ENCODE results near the gene ZDHHC16.

Gene ZDHHC16

GRCh38 chr10:97468162-97468561 lies 22.2 kb downstream of the ZDHHC16 start:
- TF ChIP-seq CTCF (IDR thresholded peaks at IDR 0.05) = no peak

- no peak for TF ChIP-seq CTCF (IDR thresholded peaks at IDR 0.05)
Observed at GRCh38 chr10:97474918-97475317, 28.9 kb downstream of the ZDHHC16 start.

- no peak for TF ChIP-seq CTCF (IDR thresholded peaks at IDR 0.05)
Observed at GRCh38 chr10:97475936-97476594, 30.1 kb downstream of the ZDHHC16 start.

GRCh38 chr10:97479939-97480338 lies 34.0 kb downstream of the ZDHHC16 start:
- TF ChIP-seq CTCF (IDR thresholded peaks at IDR 0.05) = no peak

- no peak for TF ChIP-seq CTCF (IDR thresholded peaks at IDR 0.05)
Observed at GRCh38 chr10:97481071-97481470, 35.1 kb downstream of the ZDHHC16 start.

GRCh38 chr10:97482381-97482780 lies 36.4 kb downstream of the ZDHHC16 start:
- TF ChIP-seq CTCF (IDR thresholded peaks at IDR 0.05) = no peak

GRCh38 chr10:97483506-97483905 lies 37.5 kb downstream of the ZDHHC16 start:
- TF ChIP-seq CTCF (IDR thresholded peaks at IDR 0.05) = no peak

- no peak for TF ChIP-seq CTCF (IDR thresholded peaks at IDR 0.05)
Observed at GRCh38 chr10:97483921-97484320, 37.9 kb downstream of the ZDHHC16 start.
